B cell (primary cell): ENCODE measurements around the gene FILIP1. TPM values are rescaled to one million over a fixed set of nuclear protein-coding genes. Genes with fewer than 3 reads are reported as not detected.

Experiments
- ATAC-seq: fragments of 200-7000 bp; cut with Tn5 transposase; one replicate; pipeline ENCODE4 v1.10.0; 2021; ENCODE audit warnings: low read depth, mild to moderate bottlenecking, moderate number of reproducible peaks, moderate library complexity
- CTCF ChIA-PET: fragments of 350-600 bp; sonication (Branson Sonifier 250); formaldehyde crosslinking; loops from one replicate; lab custom pipeline; 2021; ENCODE audit warnings: antibody characterized with exemption, inconsistent platforms; lab: Charles Lee
- POLR2A ChIA-PET: fragments of 350-600 bp; sonication (Branson Sonifier 250); formaldehyde crosslinking; loops from one replicate; lab custom pipeline; 2021; ENCODE audit warnings: antibody characterized with exemption; lab: Charles Lee
- DNase-seq: peaks from one replicate; pipeline ENCODE4 v3.0.0; 2013
- H2AFZ ChIP-seq: 2 replicates; pipeline ENCODE4 v1.6.1; 2012; ENCODE audit warnings: mild to moderate bottlenecking, low read depth, low read length; ENCODE audit not compliant: insufficient read depth, poor library complexity, severe bottlenecking
- H3K27ac ChIP-seq, 2 donors: 1 replicate in 1 of 2; 2 replicates in 1 of 2; pipeline ENCODE4 v1.5.1; 2012 to 2013; ENCODE audit warnings: low read length in 2 of 2, mild to moderate bottlenecking in 2 of 2, moderate library complexity in 1 of 2
- H3K27me3 ChIP-seq, 4 experiments: fragments of 200-600 bp in 1 of 4; sonication (generic) in 1 of 4; replicated peaks in 1 of 4; 1 replicate in 2 of 4; 2 replicates in 2 of 4; pipeline versions ENCODE4 v1.6.1 to v1.7.0; 2013 to 2016; ENCODE audit warnings: low read length in 3 of 4, mild to moderate bottlenecking in 2 of 4, mixed read lengths in 1 of 4, moderate library complexity in 1 of 4; ENCODE audit not compliant: insufficient read depth in 4 of 4, control insufficient read depth in 3 of 4; ENCODE audit errors: control extremely low read depth in 1 of 4
- H3K36me3 ChIP-seq, 2 experiments: replicated peaks in 1 of 2; 1 replicate in 1 of 2; 2 replicates in 1 of 2; pipeline versions ENCODE4 v1.6.1 to v1.7.1; 2013; ENCODE audit warnings: low read length in 1 of 2; ENCODE audit not compliant: insufficient read depth in 2 of 2, control insufficient read depth in 1 of 2; ENCODE audit errors: control extremely low read depth in 1 of 2, extremely low read depth in 1 of 2
- H3K4me1 ChIP-seq, 2 donors: fragments of 200-600 bp in 1 of 2; sonication (generic) in 1 of 2; 1 replicate in 1 of 2; 2 replicates in 1 of 2; pipeline versions ENCODE4 v1.5.1 to v1.6.1; 2013 to 2017; ENCODE audit warnings: low read length in 2 of 2; ENCODE audit not compliant: control insufficient read depth in 2 of 2, insufficient read depth in 2 of 2
- H3K4me2 ChIP-seq: replicated peaks from 2 replicates; pipeline ENCODE3; 2012; ENCODE audit warnings: mild to moderate bottlenecking, low read depth, low read length; ENCODE audit not compliant: poor library complexity, severe bottlenecking
- H3K4me3 ChIP-seq, 5 experiments: fragments of 200-600 bp in 1 of 5; sonication (generic) in 1 of 5; 1 replicate in 3 of 5; 2 replicates in 2 of 5; pipeline versions ENCODE4 v1.5.1 to v1.7.0; 2011 to 2016; ENCODE audit warnings: low read length in 4 of 5, mild to moderate bottlenecking in 4 of 5, low read depth in 2 of 5, control low read depth in 1 of 5, moderate library complexity in 1 of 5; ENCODE audit not compliant: insufficient read depth in 1 of 5; ENCODE audit errors: control extremely low read depth in 1 of 5, extremely low read depth in 1 of 5
- H3K79me2 ChIP-seq: fragments of 200-600 bp; sonication (generic); one replicate; pipeline ENCODE4 v1.6.0; 2016; ENCODE audit warnings: low read length; ENCODE audit not compliant: control insufficient read depth, insufficient read depth
- H3K9ac ChIP-seq: fragments of 200-600 bp; sonication (generic); 2 replicates; pipeline ENCODE4 v1.6.1; 2017; ENCODE audit warnings: mild to moderate bottlenecking, low read length, moderate library complexity
- H3K9me3 ChIP-seq, 3 donors: one replicate each; pipeline versions ENCODE4 v1.6.1 to v1.7.1; 2013; ENCODE audit warnings: low read length in 2 of 3; ENCODE audit not compliant: control insufficient read depth in 2 of 3, insufficient read depth in 1 of 3; ENCODE audit errors: control extremely low read depth in 1 of 3
- H4K20me1 ChIP-seq: 2 replicates; pipeline ENCODE4 v1.6.0; 2012; ENCODE audit warnings: mild to moderate bottlenecking, low read length; ENCODE audit not compliant: insufficient read depth, control insufficient read depth, poor library complexity, severe bottlenecking
- H3K27ac Mint-ChIP-seq: one replicate; pipeline ENCODE4 v1.8.0; 2021; ENCODE audit warnings: mixed read lengths
- H3K27me3 Mint-ChIP-seq: one replicate; pipeline ENCODE4 v1.8.0; 2021; ENCODE audit warnings: mixed read lengths
- H3K4me1 Mint-ChIP-seq: one replicate; pipeline ENCODE4 v1.8.0; 2021; ENCODE audit warnings: mixed read lengths
- H3K4me3 Mint-ChIP-seq: one replicate; pipeline ENCODE4 v1.8.0; 2021; ENCODE audit warnings: mixed read lengths
- H3K9me3 Mint-ChIP-seq: one replicate; pipeline ENCODE4 v1.8.0; 2022; ENCODE audit warnings: mixed read lengths; ENCODE audit not compliant: insufficient read depth
- CTCF ChIP-seq: fragments of 200-600 bp; IDR thresholded peaks from one replicate; pipeline ENCODE4 v1.8.0; 2022; ENCODE audit warnings: antibody characterized with exemption, mild to moderate bottlenecking
- EZH2 ChIP-seq: IDR thresholded peaks from 2 replicates; pipeline ENCODE4 v1.6.1; 2012; ENCODE audit warnings: borderline replicate concordance, low read depth, mild to moderate bottlenecking, moderate library complexity, low read length; ENCODE audit not compliant: insufficient read depth, poor library complexity, severe bottlenecking
- WGBS: methylation state at CpG from one replicate; pipeline ENCODE4 v1.1.5; 2013; ENCODE audit warnings: missing lambda C conversion rate; ENCODE audit not compliant: insufficient coverage; 5-methylcytosine and 5-hydroxymethylcytosine counted together
- intact Hi-C: fragments of 100-400 bp; cut with micrococcal nuclease; formaldehyde crosslinking; loops from one replicate; pipeline ENCODE4 v1.10.0; 2022
- polyA plus RNA-seq: library from polyadenylated mRNA; depleted of rRNA; stranded (reverse); fragments of >200 nt; gene quantifications from 2 replicates; pipeline ENCODE4 v1.2.3, GENCODE V29; 2012
- total RNA-seq, 2 donors: library from RNA; stranded (reverse); fragments of 120-200 nt in 1 of 2; gene quantifications; 1 replicate in 1 of 2; 2 replicates in 1 of 2; pipeline versions ENCODE4 v1.2.3 to v1.2.4, GENCODE V29; 2013 to 2022

The FILIP1 gene
- total and polyA plus RNA-seq, 2 donors (not counting 1 experiment from before 2014, with no cell fraction given) = not detected

- no peak for ATAC-seq
- Mint-ChIP-seq H3K27me3 (peaks cover under 1% of the 10 kb centered on the region), H3K9me3 (peaks cover 2% of the 10 kb centered on the region), H3K27ac (no peak overlapping the region), H3K4me3 (no peak overlapping the region), H3K4me1 (no peaks in the 10 kb centered on the region)
- no peaks in the 10 kb centered on the region for H3K79me2 ChIP-seq
- no peaks in the 10 kb centered on the region for H3K27me3 ChIP-seq
- CTCF ChIA-PET = no interaction called here
- no peaks in the 10 kb centered on the region for H3K36me3 ChIP-seq
- H3K9me3 ChIP-seq = no peaks in the 10 kb centered on the region
- no peaks in the 10 kb centered on the region for H4K20me1 ChIP-seq
- H3K27ac ChIP-seq = no peak overlapping the region
- POLR2A ChIA-PET = no interaction called here
- no peak overlapping the region for H3K9ac ChIP-seq
- WGBS = 83% methylated on average over 1 of the region's 2 CpGs
- H3K4me3 ChIP-seq = no peak overlapping the region
- TF ChIP-seq CTCF = no peak
- no peak for TF ChIP-seq EZH2
- no peak overlapping the region for H3K4me2 ChIP-seq
- H3K4me1 ChIP-seq = no peaks in the 10 kb centered on the region
- intact Hi-C loops = no loop called here
- no peak for DNase-seq
- no peak overlapping the region for H2AFZ ChIP-seq
Observed at GRCh38 chr6:75370011-75370410, 123.6 kb downstream of the FILIP1 start.

GRCh38 chr6:75368864-75369402, 124.7 kb downstream of the FILIP1 start:
- H3K9me3 Mint-ChIP-seq = peaks cover 2% of the 10 kb centered on the region
- ChIA-PET POLR2A (no interaction called here), CTCF (no interaction called here)
- no peaks in the 10 kb centered on the region for H4K20me1 ChIP-seq
- TF ChIP-seq CTCF (no peak), EZH2 (no peak)
- H3K9ac ChIP-seq = no peak overlapping the region
- no peaks in the 10 kb centered on the region for H3K27me3 ChIP-seq
- H3K9me3 ChIP-seq = no peaks in the 10 kb centered on the region
- intact Hi-C loops = no loop called here
- H2AFZ ChIP-seq = no peak overlapping the region
- H3K4me3 Mint-ChIP-seq = no peak overlapping the region
- DNase-seq (no peak), ATAC-seq (no peak)
- 100% methylated on average over 3 of the region's 3 CpGs for WGBS
- H3K36me3 ChIP-seq = no peaks in the 10 kb centered on the region
- no peaks in the 10 kb centered on the region for H3K4me1 Mint-ChIP-seq
- H3K4me2 ChIP-seq = no peak overlapping the region
- no peaks in the 10 kb centered on the region for H3K4me1 ChIP-seq
- no peak overlapping the region for H3K27ac ChIP-seq
- H3K79me2 ChIP-seq = no peaks in the 10 kb centered on the region
- H3K27me3 Mint-ChIP-seq = peaks cover 6% of the 10 kb centered on the region
- no peak overlapping the region for H3K4me3 ChIP-seq
- no peak overlapping the region for H3K27ac Mint-ChIP-seq
